ENCODE measurements around the gene MEIS1. TPM values are rescaled to one million over a fixed set of nuclear protein-coding genes. Genes with fewer than 3 reads are reported as not detected.
A peak's percentile ranks its signal among the peaks of the same experiment; 100 is the strongest.

Gene MEIS1
- total RNA-seq, 1 donor from 2014 or later: 107 TPM

DNA sequence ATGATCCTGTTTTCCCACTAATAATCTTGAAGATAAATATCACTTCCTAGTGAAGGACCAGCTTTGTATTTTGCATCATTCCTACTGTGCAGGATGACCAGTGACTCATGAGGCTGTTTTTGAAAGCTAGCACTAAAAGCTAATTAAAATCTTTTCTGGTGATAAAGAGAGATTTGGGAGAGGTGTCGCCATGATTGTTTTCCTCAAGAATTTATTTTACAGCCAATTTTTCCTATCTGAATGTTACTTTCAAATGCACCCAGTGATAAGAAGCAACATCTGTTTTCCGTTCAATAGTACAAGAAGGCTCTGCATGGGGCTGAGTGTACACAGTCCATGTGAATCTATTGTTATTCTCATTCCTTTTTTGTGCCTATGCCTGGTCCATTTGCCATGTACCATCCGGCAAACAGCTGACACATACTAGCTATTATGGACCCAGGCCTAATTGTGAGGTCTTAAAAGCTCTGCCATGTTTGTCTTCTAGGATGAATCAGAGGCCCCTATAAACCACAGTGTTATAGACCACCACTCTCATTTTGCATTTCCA lies 28.4 kb downstream of the MEIS1 start:
- Mint-ChIP-seq H3K36me3 (ENCODE audit: low read depth) (peaks cover 7% of the 10 kb centered on the region), H3K4me3 (no peak overlapping the region), H3K27me3 (ENCODE audit: low read depth) (no peaks in the 10 kb centered on the region), H3K4me1 (peaks cover 82% of the 10 kb centered on the region), H3K9me3 (no peaks in the 10 kb centered on the region), H3K27ac (ENCODE audit: unreplicated experiment) (no peak overlapping the region)
- TF ChIP-seq, protein P1, sequence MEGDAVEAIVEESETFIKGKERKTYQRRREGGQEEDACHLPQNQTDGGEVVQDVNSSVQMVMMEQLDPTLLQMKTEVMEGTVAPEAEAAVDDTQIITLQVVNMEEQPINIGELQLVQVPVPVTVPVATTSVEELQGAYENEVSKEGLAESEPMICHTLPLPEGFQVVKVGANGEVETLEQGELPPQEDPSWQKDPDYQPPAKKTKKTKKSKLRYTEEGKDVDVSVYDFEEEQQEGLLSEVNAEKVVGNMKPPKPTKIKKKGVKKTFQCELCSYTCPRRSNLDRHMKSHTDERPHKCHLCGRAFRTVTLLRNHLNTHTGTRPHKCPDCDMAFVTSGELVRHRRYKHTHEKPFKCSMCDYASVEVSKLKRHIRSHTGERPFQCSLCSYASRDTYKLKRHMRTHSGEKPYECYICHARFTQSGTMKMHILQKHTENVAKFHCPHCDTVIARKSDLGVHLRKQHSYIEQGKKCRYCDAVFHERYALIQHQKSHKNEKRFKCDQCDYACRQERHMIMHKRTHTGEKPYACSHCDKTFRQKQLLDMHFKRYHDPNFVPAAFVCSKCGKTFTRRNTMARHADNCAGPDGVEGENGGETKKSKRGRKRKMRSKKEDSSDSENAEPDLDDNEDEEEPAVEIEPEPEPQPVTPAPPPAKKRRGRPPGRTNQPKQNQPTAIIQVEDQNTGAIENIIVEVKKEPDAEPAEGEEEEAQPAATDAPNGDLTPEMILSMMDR (conservative IDR thresholded peaks at IDR 0.05): no peak
- no peak for DNase-seq (ENCODE audit: low read depth, low spot score)

DNA sequence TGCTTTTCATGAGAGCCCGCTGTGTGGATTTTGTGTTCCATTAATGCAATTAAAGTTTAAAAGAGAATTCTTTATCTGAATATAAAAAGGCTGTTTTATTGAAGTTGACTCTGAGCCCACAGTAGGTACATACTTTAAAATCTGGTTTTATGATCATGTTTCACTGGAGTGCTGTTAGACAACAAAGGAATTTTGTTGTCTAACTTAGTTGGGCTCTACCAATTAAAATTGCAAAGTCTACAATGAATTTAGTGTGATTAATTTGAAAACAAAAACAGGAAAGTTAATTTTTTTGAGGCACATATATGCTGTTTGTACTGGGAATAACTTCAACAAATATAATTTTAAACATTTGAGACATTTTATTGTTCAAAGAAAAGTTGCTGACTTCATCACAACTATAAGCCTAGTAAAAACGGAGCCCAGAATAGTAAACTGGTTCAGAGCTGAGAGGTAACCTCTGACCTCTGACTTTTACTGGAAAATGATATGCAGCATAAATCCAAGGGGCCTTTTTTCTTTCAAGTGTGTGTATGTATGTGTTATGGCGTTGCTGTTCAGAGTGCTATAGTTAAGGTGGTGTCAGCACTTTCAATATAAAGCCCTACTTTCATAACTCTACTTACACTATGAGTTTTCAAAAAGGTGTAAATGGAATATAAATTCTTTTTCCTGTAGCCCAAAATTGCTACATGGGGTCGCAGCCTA lies 30.2 kb downstream of the MEIS1 start:
- no peak overlapping the region for H3K4me3 Mint-ChIP-seq
- TF ChIP-seq, protein P1 (conservative IDR thresholded peaks at IDR 0.05): no peak
- H3K36me3 Mint-ChIP-seq (ENCODE audit: low read depth): no peaks in the 10 kb centered on the region
- H3K4me1 Mint-ChIP-seq: peaks cover 86% of the 10 kb centered on the region
- DNase-seq (ENCODE audit: low read depth, low spot score): no peak
- no peak overlapping the region for H3K27ac Mint-ChIP-seq (ENCODE audit: unreplicated experiment)
- no peaks in the 10 kb centered on the region for H3K9me3 Mint-ChIP-seq
- no peaks in the 10 kb centered on the region for H3K27me3 Mint-ChIP-seq (ENCODE audit: low read depth)

DNA sequence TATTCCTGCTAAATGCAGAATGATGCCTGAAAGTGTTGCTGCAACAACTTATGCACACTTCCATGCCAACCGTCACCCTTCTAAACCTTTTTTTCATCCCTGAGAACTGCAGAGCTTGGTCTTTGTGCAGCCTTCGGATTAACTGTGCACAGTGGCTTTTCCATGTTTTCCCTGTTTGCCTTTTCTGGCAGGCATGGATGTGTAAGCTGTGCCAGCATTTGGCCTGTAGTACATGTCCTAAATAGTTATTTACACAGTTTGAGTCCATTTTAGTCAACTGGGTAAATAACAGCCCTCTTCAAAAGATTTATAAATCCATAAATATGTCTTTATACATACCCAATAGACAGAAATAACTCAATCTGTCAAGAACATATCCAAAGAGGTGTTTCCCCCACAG lies 31.5 kb downstream of the MEIS1 start:
- H3K27ac Mint-ChIP-seq (ENCODE audit: unreplicated experiment): no peak overlapping the region
- no peaks in the 10 kb centered on the region for H3K9me3 Mint-ChIP-seq
- no peaks in the 10 kb centered on the region for H3K27me3 Mint-ChIP-seq (ENCODE audit: low read depth)
- TF ChIP-seq, protein P1 (conservative IDR thresholded peaks at IDR 0.05): no peak
- no peak for DNase-seq (ENCODE audit: low read depth, low spot score)
- peaks cover 91% of the 10 kb centered on the region for H3K4me1 Mint-ChIP-seq
- no peak overlapping the region for H3K4me3 Mint-ChIP-seq
- H3K36me3 Mint-ChIP-seq (ENCODE audit: low read depth): no peaks in the 10 kb centered on the region

DNA sequence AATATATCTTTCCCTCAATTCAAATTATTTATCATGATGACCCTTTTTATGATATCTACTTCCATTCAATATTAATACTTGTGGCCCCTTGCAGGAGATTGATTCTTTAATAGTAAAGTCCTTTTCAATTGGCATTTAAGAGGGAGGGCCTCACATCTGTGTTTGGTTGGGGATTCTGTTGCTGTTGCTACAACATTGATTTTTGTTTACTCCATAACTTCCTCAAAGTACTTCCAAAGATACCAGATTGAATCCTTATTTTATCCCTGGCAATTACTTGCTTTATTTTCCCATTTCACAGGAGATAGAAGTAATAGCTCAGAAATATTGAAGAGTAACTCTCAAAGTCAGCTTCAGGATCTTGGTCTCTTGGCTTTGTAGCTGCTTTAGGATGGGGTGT lies 32.8 kb downstream of the MEIS1 start:
- DNase-seq (ENCODE audit: low read depth, low spot score): no peak
- Mint-ChIP-seq H3K27me3 (ENCODE audit: low read depth) (no peaks in the 10 kb centered on the region), H3K27ac (ENCODE audit: unreplicated experiment) (no peak overlapping the region), H3K9me3 (no peaks in the 10 kb centered on the region), H3K36me3 (ENCODE audit: low read depth) (no peaks in the 10 kb centered on the region), H3K4me3 (no peak overlapping the region), H3K4me1 (peaks cover 78% of the 10 kb centered on the region)
- TF ChIP-seq, protein P1 (conservative IDR thresholded peaks at IDR 0.05): no peak

DNA sequence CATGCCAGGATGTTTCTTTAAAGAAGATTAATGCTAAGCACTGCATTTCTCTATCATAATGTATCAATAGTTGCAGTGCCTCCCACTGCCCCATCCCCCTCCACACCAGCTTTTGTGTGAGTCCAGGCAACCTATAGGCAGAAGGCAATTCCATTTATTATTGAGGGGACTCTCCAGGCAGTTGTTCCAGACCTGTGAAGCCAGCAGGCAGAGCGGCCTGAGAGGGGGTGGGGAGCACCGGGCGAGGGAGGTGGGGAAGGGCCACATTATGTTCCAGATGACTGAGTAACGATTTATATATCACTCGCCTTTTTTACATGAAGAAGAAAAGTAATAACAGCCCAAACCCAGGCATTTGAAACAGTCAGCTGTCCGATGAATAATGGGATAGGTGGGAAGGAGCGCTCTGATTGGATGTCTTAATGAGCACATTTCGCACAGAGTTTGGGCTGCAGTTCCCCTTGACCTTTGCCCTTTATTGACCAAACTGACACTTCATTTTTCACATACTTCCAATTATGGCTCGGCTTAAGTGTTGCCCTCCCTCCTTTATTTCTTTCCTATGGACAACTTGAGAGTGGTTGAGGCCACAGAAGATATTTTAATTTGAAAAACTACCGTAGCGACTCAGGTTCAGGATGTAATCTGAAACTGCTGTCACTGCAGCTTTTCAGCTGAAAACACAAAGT lies 34.4 kb downstream of the MEIS1 start:
- TF ChIP-seq, protein P1 (conservative IDR thresholded peaks at IDR 0.05): no peak
- Mint-ChIP-seq H3K4me1 (peaks cover 68% of the 10 kb centered on the region), H3K36me3 (ENCODE audit: low read depth) (no peaks in the 10 kb centered on the region), H3K27me3 (ENCODE audit: low read depth) (no peaks in the 10 kb centered on the region), H3K4me3 (peak overlapping the region; percentile 70), H3K27ac (ENCODE audit: unreplicated experiment) (no peak overlapping the region), H3K9me3 (no peaks in the 10 kb centered on the region)
- no peak for DNase-seq (ENCODE audit: low read depth, low spot score)

Data from neural crest cell (in vitro differentiated cells).